NCI-H446 treated with DMSO at 0.1 percent for 48 hours (cell line): Measurements from ENCODE around the gene OR52B6.
"Not testable (repeated sequence)": the region's sequence is repeated elsewhere in the genome, so short reads cannot be mapped to it uniquely, and the experiment has no call there.

Experiments
- DNase-seq: peaks from one replicate; lab custom pipeline; 2025; lab: John Stamatoyannopoulos, UW

The OR52B6 gene

GRCh38 chr11:5596607-5597201, 16.0 kb downstream of the OR52B6 start, which contains the start of gene TRIM6:
TSS of gene TRIM6 (plus strand) at chr11:5596637. CDS start at chr11:5596898, 261 bp downstream.
- no peak for DNase-seq

- no peak for DNase-seq
These were observed 17.3 kb downstream of the OR52B6 start for GRCh38 chr11:5597953-5598352.

- DNase-seq: peak; percentile 7
These were observed 19.7 kb downstream of the OR52B6 start for GRCh38 chr11:5600374-5600851.

GRCh38 chr11:5602791-5603190, 22.1 kb downstream of the OR52B6 start:
- not testable (repeated sequence) for DNase-seq

- DNase-seq: no peak
These were observed 22.6 kb downstream of the OR52B6 start for GRCh38 chr11:5603326-5603725.

GRCh38 chr11:5604896-5605295, 24.2 kb downstream of the OR52B6 start:
- DNase-seq: no peak

- no peak for DNase-seq
These were observed 25.2 kb downstream of the OR52B6 start for GRCh38 chr11:5605849-5606248.

GRCh38 chr11:5608808-5609207, 28.1 kb downstream of the OR52B6 start:
- DNase-seq: no peak

- no peak for DNase-seq
These were observed 29.8 kb downstream of the OR52B6 start for GRCh38 chr11:5610446-5610845.

- no peak for DNase-seq
These were observed 30.9 kb downstream of the OR52B6 start for GRCh38 chr11:5611627-5612026.

GRCh38 chr11:5618807-5619206, 38.1 kb downstream of the OR52B6 start:
- no peak for DNase-seq

GRCh38 chr11:5620651-5621521, 40.2 kb downstream of the OR52B6 start:
- no peak for DNase-seq

- no peak for DNase-seq
These were observed 40.9 kb downstream of the OR52B6 start for GRCh38 chr11:5621580-5621979.

- no peak for DNase-seq
These were observed 42.1 kb downstream of the OR52B6 start for GRCh38 chr11:5622802-5623201.

- DNase-seq: no peak
These were observed 44.0 kb downstream of the OR52B6 start, which contains the start of gene TRIM34 for GRCh38 chr11:5624489-5625279. TSS of gene TRIM34 (plus strand) at chr11:5625001. CDS start at chr11:5632332, 7,331 bp downstream.

GRCh38 chr11:5625281-5625680, 44.6 kb downstream of the OR52B6 start:
- DNase-seq: no peak

GRCh38 chr11:5626196-5626595, 45.5 kb downstream of the OR52B6 start:
- no peak for DNase-seq

- DNase-seq: no peak
These were observed 50.7 kb downstream of the OR52B6 start for GRCh38 chr11:5631417-5631816.
